Measurements from ENCODE around the gene EPG5. TPM values are rescaled to one million over a fixed set of nuclear protein-coding genes. Genes with fewer than 3 reads are reported as not detected.

Gene EPG5
- total RNA-seq, 1 donor from 2014 or later, result 34.0 TPM

DNA sequence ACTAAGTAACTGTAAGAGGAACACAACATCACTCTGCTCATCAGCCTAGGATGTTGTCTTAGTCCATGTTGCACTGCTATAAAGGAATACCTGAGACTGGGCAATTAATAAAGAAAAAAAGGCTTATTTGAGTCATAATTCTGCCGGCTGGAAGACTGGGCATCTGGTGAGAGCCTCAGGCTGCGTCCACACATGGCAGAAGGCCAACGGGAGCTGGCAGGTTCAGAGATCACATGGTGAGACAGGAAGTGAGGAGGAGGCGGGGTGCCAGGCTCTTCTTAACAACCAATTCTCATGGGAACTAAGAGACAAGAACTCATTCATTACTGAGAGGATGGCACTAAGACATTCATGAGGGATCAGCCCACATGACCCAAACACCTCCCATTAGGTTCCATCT is 46.8 kb downstream of the EPG5 start:
- H3K9me3 ChIP-seq (ENCODE audit: low read depth), result no peaks in the 10 kb centered on the region
- H3K9ac ChIP-seq, result no peak overlapping the region
- H3K27ac ChIP-seq, result no peak overlapping the region
- H2AFZ ChIP-seq (replicated peaks), result no peak overlapping the region
- H3K36me3 Mint-ChIP-seq, result peaks cover 24% of the 10 kb centered on the region
- DNase-seq (ENCODE audit: low spot score), result no peak
- no peaks in the 10 kb centered on the region for H3K27me3 Mint-ChIP-seq (ENCODE audit: insufficient read depth, low read depth)
- H3K36me3 ChIP-seq, result no peaks in the 10 kb centered on the region
- no peak overlapping the region for H3K4me3 ChIP-seq
- H3K4me1 Mint-ChIP-seq, result no peaks in the 10 kb centered on the region
- H3K27ac Mint-ChIP-seq, result no peak overlapping the region
- no peak overlapping the region for H3K4me2 ChIP-seq
- TF ChIP-seq CTCF (IDR thresholded peaks at IDR 0.05) (no peak), EZH2 (IDR thresholded peaks at IDR 0.05) (no peak), EZH2phosphoT487 (IDR thresholded peaks at IDR 0.05) (no peak)
- no peaks in the 10 kb centered on the region for H3K27me3 ChIP-seq
- H3K79me2 ChIP-seq (ENCODE audit: low read depth), result no peaks in the 10 kb centered on the region
- no peaks in the 10 kb centered on the region for H3K4me1 ChIP-seq
- no peak overlapping the region for H3K4me3 Mint-ChIP-seq
- no peaks in the 10 kb centered on the region for H3K9me3 Mint-ChIP-seq
- H3F3A ChIP-seq (ENCODE audit: low read depth), result no peaks in the 10 kb centered on the region
- H4K20me1 ChIP-seq (ENCODE audit: low read depth), result no peaks in the 10 kb centered on the region

DNA sequence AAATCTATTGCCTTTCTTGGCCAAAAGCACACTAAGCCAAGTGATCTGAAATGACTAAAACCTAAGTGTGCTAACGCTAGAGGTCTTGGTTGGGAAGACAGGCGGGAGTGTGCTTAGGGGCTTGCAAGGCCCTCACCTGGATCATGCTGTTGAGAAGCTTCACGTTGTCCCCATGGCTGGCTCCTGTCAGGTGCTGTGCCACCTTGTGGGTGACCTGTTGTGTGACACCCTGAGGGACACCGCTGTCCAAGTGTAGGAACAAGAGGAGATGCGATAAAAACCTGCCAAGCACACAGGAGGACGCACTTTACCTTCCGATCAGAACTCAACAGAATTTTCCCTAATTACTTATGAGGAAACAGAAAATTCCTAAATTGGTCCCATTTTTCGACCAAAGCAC is 50.8 kb downstream of the EPG5 start:
- no peak overlapping the region for H3K4me3 Mint-ChIP-seq
- peaks cover 23% of the 10 kb centered on the region for H3K36me3 Mint-ChIP-seq
- H3K27me3 Mint-ChIP-seq (ENCODE audit: insufficient read depth, low read depth), result no peaks in the 10 kb centered on the region
- TF ChIP-seq EZH2phosphoT487 (IDR thresholded peaks at IDR 0.05) (no peak), EZH2 (IDR thresholded peaks at IDR 0.05) (no peak), CTCF (IDR thresholded peaks at IDR 0.05) (peak; percentile 23)
- H3K36me3 ChIP-seq, result no peaks in the 10 kb centered on the region
- H3K27me3 ChIP-seq, result no peaks in the 10 kb centered on the region
- no peaks in the 10 kb centered on the region for H4K20me1 ChIP-seq (ENCODE audit: low read depth)
- no peaks in the 10 kb centered on the region for H3K4me1 ChIP-seq
- no peak overlapping the region for H3K27ac ChIP-seq
- H3F3A ChIP-seq (ENCODE audit: low read depth), result no peaks in the 10 kb centered on the region
- H3K9me3 Mint-ChIP-seq, result no peaks in the 10 kb centered on the region
- H3K4me3 ChIP-seq, result no peak overlapping the region
- DNase-seq (ENCODE audit: low spot score), result peak; percentile 26
- no peak overlapping the region for H2AFZ ChIP-seq (replicated peaks)
- H3K9me3 ChIP-seq (ENCODE audit: low read depth), result no peaks in the 10 kb centered on the region
- no peak overlapping the region for H3K27ac Mint-ChIP-seq
- H3K4me1 Mint-ChIP-seq, result no peaks in the 10 kb centered on the region
- H3K79me2 ChIP-seq (ENCODE audit: low read depth), result no peaks in the 10 kb centered on the region
- no peak overlapping the region for H3K9ac ChIP-seq
- no peak overlapping the region for H3K4me2 ChIP-seq

DNA sequence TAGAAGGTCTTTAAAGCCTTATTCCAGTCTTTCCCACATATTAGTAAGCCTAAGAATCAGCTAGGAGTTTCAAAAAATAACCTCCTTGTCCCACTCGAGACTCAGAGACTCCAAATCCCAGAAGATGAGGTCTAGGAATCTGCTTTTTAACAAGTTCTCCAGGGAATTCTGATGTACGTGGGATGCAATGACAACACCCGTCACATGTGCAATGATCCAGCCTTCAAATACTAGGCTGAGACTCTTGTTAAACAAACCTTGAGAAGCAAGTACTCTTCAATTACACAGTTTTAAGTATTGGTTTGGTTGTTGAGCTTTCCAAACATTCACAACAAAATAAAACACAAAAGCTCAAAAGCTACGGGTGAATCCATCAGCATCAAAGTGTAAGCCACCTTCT is 53.9 kb downstream of the EPG5 start:
- DNase-seq (ENCODE audit: low spot score), result no peak
- Histone ChIP-seq H3K36me3 (peaks cover 6% of the 10 kb centered on the region), H3K79me2 (ENCODE audit: low read depth) (no peaks in the 10 kb centered on the region), H4K20me1 (ENCODE audit: low read depth) (no peaks in the 10 kb centered on the region), H2AFZ (replicated peaks) (no peak overlapping the region), H3K4me2 (no peak overlapping the region), H3K27ac (no peak overlapping the region), H3K4me3 (no peak overlapping the region), H3K27me3 (no peaks in the 10 kb centered on the region), H3F3A (ENCODE audit: low read depth) (no peaks in the 10 kb centered on the region), H3K9me3 (ENCODE audit: low read depth) (no peaks in the 10 kb centered on the region), H3K9ac (no peak overlapping the region), H3K4me1 (no peaks in the 10 kb centered on the region)
- H3K36me3 Mint-ChIP-seq, result peaks cover 27% of the 10 kb centered on the region
- H3K9me3 Mint-ChIP-seq, result no peaks in the 10 kb centered on the region
- H3K4me3 Mint-ChIP-seq, result no peak overlapping the region
- H3K27me3 Mint-ChIP-seq (ENCODE audit: insufficient read depth, low read depth), result no peaks in the 10 kb centered on the region
- H3K27ac Mint-ChIP-seq, result no peak overlapping the region
- H3K4me1 Mint-ChIP-seq, result no peaks in the 10 kb centered on the region
- no peak for TF ChIP-seq EZH2 (IDR thresholded peaks at IDR 0.05)
- no peak for TF ChIP-seq CTCF (IDR thresholded peaks at IDR 0.05)
- TF ChIP-seq EZH2phosphoT487 (IDR thresholded peaks at IDR 0.05), result no peak

All from neural progenitor cell (in vitro differentiated cells).